Fibroblast of lung (primary cell): Measurements from ENCODE around the gene KIF1A. TPM values are rescaled to one million over a fixed set of nuclear protein-coding genes. Genes with fewer than 3 reads are reported as not detected.

Source experiments
- DNase-seq, 2 donors: peaks; one replicate each; pipeline versions ENCODE4 v3.0.0 to v3.0.0-alpha.2; 2010; ENCODE audit warnings: low read depth in 2 of 2
- H2AFZ ChIP-seq: 2 replicates; pipeline ENCODE4 v1.5.1; 2012; ENCODE audit warnings: low read length, control low read depth, inconsistent platforms
- H3K27ac ChIP-seq: 2 replicates; pipeline ENCODE4 v1.5.1; 2011; ENCODE audit warnings: low read length, control low read depth; ENCODE audit not compliant: insufficient read depth
- H3K27me3 ChIP-seq: 2 replicates; pipeline ENCODE4 v1.5.1; 2011; ENCODE audit warnings: mild to moderate bottlenecking, low read length; ENCODE audit not compliant: control insufficient read depth, insufficient read depth
- H3K36me3 ChIP-seq: 2 replicates; pipeline ENCODE4 v1.5.1; 2011; ENCODE audit warnings: low read length; ENCODE audit not compliant: control insufficient read depth, insufficient read depth
- H3K4me1 ChIP-seq: 2 replicates; pipeline ENCODE4 v1.5.1; 2011; ENCODE audit warnings: low read length; ENCODE audit not compliant: control insufficient read depth, insufficient read depth; ENCODE audit errors: extremely low read depth
- H3K4me2 ChIP-seq: 2 replicates; pipeline ENCODE4 v1.5.1; 2011; ENCODE audit warnings: low read length, control low read depth; ENCODE audit not compliant: insufficient read depth; ENCODE audit errors: extremely low read depth
- H3K4me3 ChIP-seq, 4 experiments: fragments of 200-600 bp in 1 of 4; sonication (generic) in 1 of 4; replicated peaks in 1 of 4; 2 replicates each; pipeline ENCODE4 v1.5.1; 2011 to 2016; ENCODE audit warnings: low read length in 4 of 4, low read depth in 3 of 4, mild to moderate bottlenecking in 3 of 4, control low read depth in 2 of 4, inconsistent platforms in 1 of 4, mixed read lengths in 1 of 4; ENCODE audit not compliant: insufficient read depth in 1 of 4; ENCODE audit errors: control extremely low read depth in 1 of 4
- H3K79me2 ChIP-seq: 2 replicates; pipeline ENCODE4 v1.5.1; 2012; ENCODE audit warnings: mild to moderate bottlenecking, low read length, inconsistent platforms; ENCODE audit not compliant: control insufficient read depth, insufficient read depth
- H3K9ac ChIP-seq: 2 replicates; pipeline ENCODE4 v1.5.1; 2011; ENCODE audit warnings: mild to moderate bottlenecking, low read length, control low read depth; ENCODE audit not compliant: insufficient read depth
- H3K9me3 ChIP-seq: 2 replicates; pipeline ENCODE4 v1.5.1; 2012; ENCODE audit warnings: low read depth, low read length; ENCODE audit not compliant: control insufficient read depth, insufficient read depth
- H4K20me1 ChIP-seq: 2 replicates; pipeline ENCODE4 v1.5.1; 2011; ENCODE audit warnings: low read length; ENCODE audit not compliant: control insufficient read depth, insufficient read depth; ENCODE audit errors: extremely low read depth
- EZH2 ChIP-seq: IDR thresholded peaks from 2 replicates; pipeline ENCODE4 v1.5.1; 2012; ENCODE audit warnings: low read length, control low read depth, mild to moderate bottlenecking; ENCODE audit errors: missing control alignments
- polyA plus RNA-seq, 2 donors: library from polyadenylated mRNA; depleted of rRNA in 1 of 2; stranded (reverse) in 1 of 2; unstranded in 1 of 2; fragments of >200 nt; gene quantifications; 2 replicates each; pipeline ENCODE4 v1.2.1, GENCODE V29; 2011 to 2012; ENCODE audit warnings: missing spikeins in 1 of 2
- total RNA-seq: library from RNA; depleted of rRNA; stranded (reverse); fragments of >200 nt; gene quantifications from 2 replicates; pipeline ENCODE4 v1.2.1, GENCODE V29; 2014
- TF ChIP-seq, protein P1 (sequence below), 2 donors: IDR thresholded peaks in 1 of 2; conservative IDR thresholded peaks in 1 of 2; 1 replicate in 1 of 2; 2 replicates in 1 of 2; pipeline ENCODE4 v1.5.1; 2011 to 2012; ENCODE audit warnings: low read length in 2 of 2, control low read depth in 1 of 2, inconsistent platforms in 1 of 2, low read depth in 1 of 2, mild to moderate bottlenecking in 1 of 2

The KIF1A gene
- total and polyA plus RNA-seq, 2 donors (not counting 1 experiment from before 2014, with no cell fraction given): 0.05 TPM; not detected in 1

GRCh38 chr2:240764605-240765004 lies 55.4 kb downstream of the KIF1A start:
- Histone ChIP-seq H3K9ac (no peak overlapping the region), H3K36me3 (no peaks in the 10 kb centered on the region), H3K4me1 (no peaks in the 10 kb centered on the region), H4K20me1 (no peaks in the 10 kb centered on the region), H3K27me3 (no peaks in the 10 kb centered on the region), H3K4me2 (no peak overlapping the region), H3K27ac (no peak overlapping the region), H3K79me2 (no peaks in the 10 kb centered on the region), H3K9me3 (no peaks in the 10 kb centered on the region), H2AFZ (no peak overlapping the region), H3K4me3 (no peak overlapping the region)
- no peak for DNase-seq
- TF ChIP-seq, protein P1, sequence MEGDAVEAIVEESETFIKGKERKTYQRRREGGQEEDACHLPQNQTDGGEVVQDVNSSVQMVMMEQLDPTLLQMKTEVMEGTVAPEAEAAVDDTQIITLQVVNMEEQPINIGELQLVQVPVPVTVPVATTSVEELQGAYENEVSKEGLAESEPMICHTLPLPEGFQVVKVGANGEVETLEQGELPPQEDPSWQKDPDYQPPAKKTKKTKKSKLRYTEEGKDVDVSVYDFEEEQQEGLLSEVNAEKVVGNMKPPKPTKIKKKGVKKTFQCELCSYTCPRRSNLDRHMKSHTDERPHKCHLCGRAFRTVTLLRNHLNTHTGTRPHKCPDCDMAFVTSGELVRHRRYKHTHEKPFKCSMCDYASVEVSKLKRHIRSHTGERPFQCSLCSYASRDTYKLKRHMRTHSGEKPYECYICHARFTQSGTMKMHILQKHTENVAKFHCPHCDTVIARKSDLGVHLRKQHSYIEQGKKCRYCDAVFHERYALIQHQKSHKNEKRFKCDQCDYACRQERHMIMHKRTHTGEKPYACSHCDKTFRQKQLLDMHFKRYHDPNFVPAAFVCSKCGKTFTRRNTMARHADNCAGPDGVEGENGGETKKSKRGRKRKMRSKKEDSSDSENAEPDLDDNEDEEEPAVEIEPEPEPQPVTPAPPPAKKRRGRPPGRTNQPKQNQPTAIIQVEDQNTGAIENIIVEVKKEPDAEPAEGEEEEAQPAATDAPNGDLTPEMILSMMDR (conservative IDR thresholded peaks at IDR 0.05 in 1 of 2, IDR thresholded peaks at IDR 0.05 in 1 of 2; ENCODE audit: low read depth in 1 of 2, low read length in 2 of 2): no peak
- no peak for TF ChIP-seq EZH2

- H3K27ac ChIP-seq: no peak overlapping the region
- no peak overlapping the region for H3K4me2 ChIP-seq
- TF ChIP-seq, protein P1 (conservative IDR thresholded peaks at IDR 0.05 in 1 of 2, IDR thresholded peaks at IDR 0.05 in 1 of 2; ENCODE audit: low read depth in 1 of 2, low read length in 2 of 2): no peak
- no peak for TF ChIP-seq EZH2
- H3K9ac ChIP-seq: no peak overlapping the region
- no peaks in the 10 kb centered on the region for H3K4me1 ChIP-seq
- H3K36me3 ChIP-seq: no peaks in the 10 kb centered on the region
- no peaks in the 10 kb centered on the region for H3K79me2 ChIP-seq
- H3K27me3 ChIP-seq: no peaks in the 10 kb centered on the region
- DNase-seq: no peak
- H2AFZ ChIP-seq: no peak overlapping the region
- no peaks in the 10 kb centered on the region for H3K9me3 ChIP-seq
- no peaks in the 10 kb centered on the region for H4K20me1 ChIP-seq
- no peak overlapping the region for H3K4me3 ChIP-seq
Measured at GRCh38 chr2:240762971-240763370, 57.0 kb downstream of the KIF1A start.

DNA sequence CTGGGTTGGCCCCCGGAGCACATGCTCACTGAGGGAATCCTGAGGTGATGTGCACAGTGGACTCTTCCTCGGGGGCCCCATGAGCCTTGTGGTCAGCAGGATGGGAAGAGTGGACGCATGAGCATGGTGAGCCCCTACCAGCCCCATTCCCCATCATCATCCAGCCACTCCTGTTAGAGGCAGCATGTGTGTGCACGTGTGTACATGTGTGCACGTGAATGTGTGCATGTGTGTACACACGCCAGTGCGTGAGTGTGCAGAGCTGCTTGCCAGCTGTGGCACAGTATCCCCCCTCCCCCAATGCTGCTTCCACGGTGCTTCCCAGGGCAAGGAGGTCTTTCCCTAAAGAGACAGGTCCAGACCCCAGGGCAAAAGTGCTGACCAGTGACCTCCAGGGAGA lies 57.8 kb downstream of the KIF1A start:
- Histone ChIP-seq H3K9me3 (no peaks in the 10 kb centered on the region), H3K4me2 (no peak overlapping the region), H3K4me3 (no peak overlapping the region), H3K4me1 (no peaks in the 10 kb centered on the region), H4K20me1 (no peaks in the 10 kb centered on the region), H3K27me3 (no peaks in the 10 kb centered on the region), H3K79me2 (no peaks in the 10 kb centered on the region), H3K27ac (no peak overlapping the region), H3K36me3 (no peaks in the 10 kb centered on the region), H3K9ac (no peak overlapping the region), H2AFZ (no peak overlapping the region)
- TF ChIP-seq, protein P1 (conservative IDR thresholded peaks at IDR 0.05 in 1 of 2, IDR thresholded peaks at IDR 0.05 in 1 of 2; ENCODE audit: low read depth in 1 of 2, low read length in 2 of 2): no peak
- TF ChIP-seq EZH2: no peak
- no peak for DNase-seq
